Measurements from ENCODE around the gene KANSL1. TPM values are rescaled to one million over a fixed set of nuclear protein-coding genes. Genes with fewer than 3 reads are reported as not detected.
A peak's percentile ranks its signal among the peaks of the same experiment; 100 is the strongest.

The KANSL1 gene
- total RNA-seq, 2 experiments from 2014 or later = 46.8 to 64.5 TPM

DNA sequence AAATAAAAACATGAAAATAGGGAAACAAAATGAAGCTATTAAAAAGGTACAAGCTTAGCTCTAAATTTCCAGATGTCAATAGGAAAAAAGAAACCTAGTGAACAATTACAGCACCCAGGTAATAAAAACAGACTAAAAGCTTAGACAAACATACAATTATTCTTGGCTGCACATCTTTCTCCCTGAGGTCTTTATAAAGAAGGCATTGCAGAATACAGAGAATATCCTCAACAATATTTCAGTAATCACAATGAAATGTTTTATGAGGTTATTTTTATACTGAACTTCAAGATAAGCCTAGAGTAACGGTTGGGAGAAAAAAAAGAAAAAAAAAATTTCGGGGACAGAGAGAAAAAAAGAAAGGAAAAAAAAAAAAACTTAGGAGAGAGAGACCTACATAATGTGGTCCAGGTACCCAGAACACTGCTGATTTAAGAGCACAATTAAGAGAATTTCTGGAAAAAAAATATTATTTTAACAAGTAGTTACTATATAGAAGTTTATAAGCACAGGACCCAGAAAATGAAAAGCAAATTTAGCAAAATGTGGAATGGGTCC is 26.5 kb downstream of the KANSL1 start:
- no peak overlapping the region for H3K4me3 Mint-ChIP-seq
- DNase-seq (no peak), ATAC-seq (no peak)
- no peaks in the 10 kb centered on the region for H3K27me3 Mint-ChIP-seq
- no peaks in the 10 kb centered on the region for H3K9me3 Mint-ChIP-seq (ENCODE audit: low read depth)
- CTCF ChIA-PET = interaction anchor here (0.7 to 2.0 kb wide), 7 partner anchors 10 to 1077 kb away, joined by 3 to 9 read pairs (median 4); no protein-coding TSS in a partner anchor
- POLR2A ChIA-PET = interaction anchor here (0.7 kb wide), 1 partner anchor 8 kb away, joined by 4 read pairs; no protein-coding TSS in a partner anchor
- peaks cover 86% of the 10 kb centered on the region for H3K4me1 Mint-ChIP-seq
- peak overlapping the region; percentile 65 for H3K27ac Mint-ChIP-seq
- H3K36me3 Mint-ChIP-seq (ENCODE audit: low read depth) = peaks cover 58% of the 10 kb centered on the region
- intact Hi-C loops (cut with DNase I, micrococcal nuclease) = no loop called here

DNA sequence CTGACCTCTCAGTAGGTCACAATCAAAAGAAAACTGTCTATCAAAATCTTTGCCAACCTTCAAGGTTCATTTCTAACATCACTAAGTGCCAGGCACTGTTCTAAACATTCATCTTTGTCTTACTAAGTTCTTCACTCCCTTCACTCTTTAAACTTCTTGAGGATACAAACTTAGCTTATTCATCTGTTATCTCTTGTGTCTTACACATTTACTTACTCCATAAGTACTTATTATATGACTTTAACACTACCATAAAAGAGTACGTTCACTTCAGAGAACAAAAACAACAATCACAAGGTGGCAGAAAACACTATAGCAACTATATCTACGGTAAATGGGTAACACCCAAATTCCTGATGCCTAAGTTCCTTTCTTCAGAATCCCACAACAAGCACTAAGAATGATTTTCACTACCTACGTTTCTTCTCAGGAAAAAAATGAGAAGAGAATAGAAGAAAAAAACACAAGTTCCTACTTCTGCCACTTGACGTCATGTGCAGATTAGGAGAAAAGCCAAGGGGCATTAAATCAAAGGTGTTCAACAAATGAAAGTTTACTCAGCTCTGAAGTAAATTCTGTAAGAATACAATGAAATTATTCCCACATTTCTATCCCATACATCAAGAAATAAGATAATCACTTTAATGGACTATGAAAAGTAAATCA is 29.2 kb downstream of the KANSL1 start:
- no peaks in the 10 kb centered on the region for H3K27me3 Mint-ChIP-seq
- CTCF ChIA-PET = interaction anchor here (0.5 to 1.7 kb wide), 9 partner anchors 10 to 113 kb away, joined by 3 to 7 read pairs (median 3); no protein-coding TSS in a partner anchor
- POLR2A ChIA-PET = interaction anchor here (0.8 kb wide), 2 partner anchors 18 to 56 kb away, joined by 4 read pairs; no protein-coding TSS in a partner anchor
- H3K4me1 Mint-ChIP-seq = peaks cover 82% of the 10 kb centered on the region
- ATAC-seq (peak; percentile 69), DNase-seq (no peak)
- peak overlapping the region; percentile 39 for H3K27ac Mint-ChIP-seq
- H3K36me3 Mint-ChIP-seq (ENCODE audit: low read depth) = peaks cover 41% of the 10 kb centered on the region
- H3K9me3 Mint-ChIP-seq (ENCODE audit: low read depth) = no peaks in the 10 kb centered on the region
- H3K4me3 Mint-ChIP-seq = no peak overlapping the region
- intact Hi-C loops (cut with DNase I, micrococcal nuclease) = no loop called here

DNA sequence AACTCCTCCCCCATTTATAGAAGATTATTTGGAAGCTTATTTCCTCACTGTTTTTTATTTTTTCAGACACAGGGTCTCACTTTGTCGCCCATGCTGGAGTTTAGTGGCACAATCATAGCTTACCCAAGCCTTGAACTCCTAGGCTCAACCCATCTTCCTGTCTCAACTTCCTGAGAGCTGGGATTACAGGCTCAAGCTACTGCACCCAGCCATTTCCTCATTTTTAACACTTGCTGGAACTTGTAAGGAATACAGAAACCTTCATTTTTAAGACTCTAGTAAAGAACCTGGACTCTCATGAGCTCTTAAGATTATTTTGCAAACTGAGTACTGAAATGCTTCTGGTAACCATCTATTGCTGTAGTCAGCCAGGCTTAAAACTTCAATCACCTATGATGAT is 29.9 kb downstream of the KANSL1 start:
- POLR2A ChIA-PET = interaction anchor here (0.8 kb wide), 1 partner anchor 55 kb away, joined by 4 read pairs; no protein-coding TSS in a partner anchor
- CTCF ChIA-PET = interaction anchor here (0.5 to 1.7 kb wide), 7 partner anchors 9 to 112 kb away, joined by 3 to 6 read pairs (median 3); no protein-coding TSS in a partner anchor
- intact Hi-C loops (cut with DNase I, micrococcal nuclease) = no loop called here
- Mint-ChIP-seq H3K36me3 (ENCODE audit: low read depth) (peaks cover 39% of the 10 kb centered on the region), H3K27ac (peak overlapping the region; percentile 39), H3K27me3 (no peaks in the 10 kb centered on the region), H3K9me3 (ENCODE audit: low read depth) (no peaks in the 10 kb centered on the region), H3K4me3 (no peak overlapping the region), H3K4me1 (peaks cover 82% of the 10 kb centered on the region)
- DNase-seq = no peak
- ATAC-seq = no peak

DNA sequence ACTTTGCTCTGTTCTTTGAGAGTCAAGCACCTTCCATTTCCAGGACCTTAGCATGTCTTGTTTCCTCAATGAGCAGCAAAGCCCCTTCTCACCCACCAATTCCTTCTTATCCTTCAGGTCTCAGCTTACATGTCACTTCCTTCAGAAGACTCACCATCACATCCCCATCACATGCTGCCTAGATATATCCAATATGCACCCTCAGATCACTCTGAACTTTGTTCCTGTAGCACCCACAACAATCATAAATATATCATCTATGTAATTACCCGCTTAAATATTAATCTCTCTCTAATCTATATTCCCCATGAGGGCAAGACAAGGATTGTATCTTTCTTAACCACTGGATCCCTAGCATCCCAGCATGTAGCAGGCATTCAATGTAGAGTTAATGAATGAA is 30.4 kb downstream of the KANSL1 start:
- Mint-ChIP-seq H3K4me3 (no peak overlapping the region), H3K36me3 (ENCODE audit: low read depth) (peaks cover 36% of the 10 kb centered on the region), H3K27me3 (no peaks in the 10 kb centered on the region), H3K27ac (peak overlapping the region; percentile 43), H3K4me1 (peaks cover 81% of the 10 kb centered on the region), H3K9me3 (ENCODE audit: low read depth) (no peaks in the 10 kb centered on the region)
- ChIA-PET CTCF (interaction anchor here (0.9 to 1.7 kb wide), 4 partner anchors 50 to 112 kb away, joined by 3 to 6 read pairs (median 4); no protein-coding TSS in a partner anchor), POLR2A (no interaction called here)
- intact Hi-C loops (cut with DNase I, micrococcal nuclease) = no loop called here
- ATAC-seq (no peak), DNase-seq (no peak)

DNA sequence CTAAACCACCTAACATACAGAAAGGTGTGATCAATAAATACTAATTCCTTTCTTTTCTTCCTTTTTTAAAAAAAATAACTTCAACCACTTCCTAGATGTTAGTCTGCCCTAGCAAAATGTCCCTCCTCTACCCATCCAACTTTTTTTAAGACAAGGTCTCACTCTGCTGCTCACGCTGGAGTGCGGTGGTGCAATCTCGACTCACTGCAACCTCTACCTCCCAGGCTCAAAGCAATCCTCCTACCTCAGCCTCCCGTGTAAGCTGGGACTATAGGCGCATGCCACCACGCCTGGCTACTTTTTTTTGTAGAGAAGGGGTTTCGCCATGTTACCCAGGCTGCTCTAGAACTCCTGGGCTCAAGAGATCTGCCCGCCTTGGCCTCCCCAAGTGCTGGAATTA is 33.1 kb downstream of the KANSL1 start:
- Mint-ChIP-seq H3K36me3 (ENCODE audit: low read depth) (peaks cover 31% of the 10 kb centered on the region), H3K4me1 (peaks cover 91% of the 10 kb centered on the region), H3K4me3 (no peak overlapping the region), H3K9me3 (ENCODE audit: low read depth) (no peaks in the 10 kb centered on the region), H3K27me3 (no peaks in the 10 kb centered on the region), H3K27ac (peak overlapping the region; percentile 20)
- ChIA-PET POLR2A (no interaction called here), CTCF (interaction anchor here (1.0 to 1.3 kb wide), 4 partner anchors 14 to 115 kb away, joined by 3 to 4 read pairs (median 3); no protein-coding TSS in a partner anchor)
- intact Hi-C loops (cut with DNase I, micrococcal nuclease) = no loop called here
- no peak for DNase-seq
- no peak for ATAC-seq

DNA sequence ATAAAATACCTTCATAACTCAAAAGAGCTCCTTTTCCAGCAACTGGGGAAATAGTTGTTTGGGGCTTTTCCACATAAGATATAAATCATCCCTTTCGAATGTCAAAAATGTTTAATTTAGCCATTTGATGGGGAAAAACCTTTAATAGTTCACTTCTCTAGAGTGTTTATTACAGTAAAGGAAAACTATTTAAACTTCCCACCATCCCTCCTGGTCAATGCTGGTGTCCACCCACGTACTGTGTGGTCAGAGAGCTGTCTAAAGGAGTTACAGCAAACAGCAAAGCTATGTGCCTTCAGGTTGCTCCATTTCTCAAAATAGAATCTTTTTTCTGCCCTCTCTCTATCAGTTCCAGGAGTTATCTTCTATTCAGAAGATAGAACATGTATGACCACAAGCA is 33.5 kb downstream of the KANSL1 start:
- Mint-ChIP-seq H3K27ac (peak overlapping the region; percentile 20), H3K27me3 (no peaks in the 10 kb centered on the region), H3K4me1 (peaks cover 91% of the 10 kb centered on the region), H3K36me3 (ENCODE audit: low read depth) (peaks cover 29% of the 10 kb centered on the region), H3K4me3 (no peak overlapping the region), H3K9me3 (ENCODE audit: low read depth) (no peaks in the 10 kb centered on the region)
- no peak for DNase-seq
- intact Hi-C loops (cut with DNase I, micrococcal nuclease) = loop anchor here (5.0 kb wide), 2 partner anchors 37 to 57 kb away; no protein-coding TSS in a partner anchor
- no peak for ATAC-seq
- POLR2A ChIA-PET = no interaction called here
- CTCF ChIA-PET = interaction anchor here (0.6 to 1.3 kb wide), 3 partner anchors 14 to 115 kb away, joined by 3 to 4 read pairs (median 3); no protein-coding TSS in a partner anchor

DNA sequence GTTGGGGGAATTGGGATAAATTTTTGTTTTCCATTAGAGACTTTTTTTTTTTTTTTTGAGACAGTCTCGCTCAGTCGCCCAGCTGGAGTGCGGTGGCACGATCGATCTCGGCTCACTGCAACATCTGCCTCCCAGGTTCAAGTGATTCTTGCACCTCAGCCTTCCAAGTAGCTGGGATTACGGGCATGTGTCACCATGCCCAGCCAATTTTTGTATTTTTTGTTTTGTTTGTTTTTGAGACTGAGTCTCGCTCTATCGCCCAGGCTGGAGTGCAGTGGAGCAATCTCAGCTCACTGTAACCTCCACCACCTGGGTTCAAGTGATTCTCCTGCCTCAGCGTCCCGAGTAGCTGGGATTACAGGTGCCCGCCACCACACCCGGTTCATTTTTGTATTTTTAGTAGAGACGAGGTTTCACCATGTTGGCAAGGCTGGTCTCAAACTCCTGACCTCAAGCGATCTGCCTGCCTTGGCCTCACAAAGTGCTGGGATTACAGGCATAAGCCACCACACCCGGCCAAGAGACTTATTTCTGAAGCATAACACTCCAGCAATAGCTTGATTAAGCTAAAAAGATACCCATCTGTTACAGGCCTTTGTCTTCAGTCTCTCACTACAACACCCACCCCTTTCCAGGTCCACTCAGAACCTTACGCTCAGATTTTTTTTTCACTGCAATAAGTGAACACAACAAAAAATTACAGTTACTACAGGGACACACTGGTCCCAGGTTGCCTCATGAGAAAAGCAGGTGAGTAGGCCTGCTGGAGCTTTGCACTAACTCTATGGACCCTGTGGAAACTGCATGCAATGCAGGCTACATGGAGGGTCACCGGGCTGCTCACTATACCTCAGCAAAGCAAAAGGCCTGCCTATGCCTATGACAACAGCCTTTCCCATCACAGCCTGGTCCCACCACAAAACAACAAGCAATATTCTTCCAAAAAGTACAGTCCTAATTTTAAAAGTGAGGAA is 34.6 kb downstream of the KANSL1 start:
- intact Hi-C loops (cut with DNase I, micrococcal nuclease) = loop anchor here (5.0 kb wide), 2 partner anchors 36 to 56 kb away; no protein-coding TSS in a partner anchor
- no peak overlapping the region for H3K4me3 Mint-ChIP-seq
- peaks cover 91% of the 10 kb centered on the region for H3K4me1 Mint-ChIP-seq
- H3K9me3 Mint-ChIP-seq (ENCODE audit: low read depth) = no peaks in the 10 kb centered on the region
- no peak for DNase-seq
- CTCF ChIA-PET = interaction anchor here (0.6 to 2.7 kb wide), 9 partner anchors 13 to 114 kb away, joined by 3 to 10 read pairs (median 4); partner anchors contain the start of gene KANSL1
- POLR2A ChIA-PET = interaction anchor here (0.6 kb wide), 1 partner anchor 8 kb away, joined by 4 read pairs; no protein-coding TSS in a partner anchor
- H3K36me3 Mint-ChIP-seq (ENCODE audit: low read depth) = peaks cover 23% of the 10 kb centered on the region
- no peaks in the 10 kb centered on the region for H3K27me3 Mint-ChIP-seq
- ATAC-seq = no peak
- peak overlapping the region; percentile 58 for H3K27ac Mint-ChIP-seq

DNA sequence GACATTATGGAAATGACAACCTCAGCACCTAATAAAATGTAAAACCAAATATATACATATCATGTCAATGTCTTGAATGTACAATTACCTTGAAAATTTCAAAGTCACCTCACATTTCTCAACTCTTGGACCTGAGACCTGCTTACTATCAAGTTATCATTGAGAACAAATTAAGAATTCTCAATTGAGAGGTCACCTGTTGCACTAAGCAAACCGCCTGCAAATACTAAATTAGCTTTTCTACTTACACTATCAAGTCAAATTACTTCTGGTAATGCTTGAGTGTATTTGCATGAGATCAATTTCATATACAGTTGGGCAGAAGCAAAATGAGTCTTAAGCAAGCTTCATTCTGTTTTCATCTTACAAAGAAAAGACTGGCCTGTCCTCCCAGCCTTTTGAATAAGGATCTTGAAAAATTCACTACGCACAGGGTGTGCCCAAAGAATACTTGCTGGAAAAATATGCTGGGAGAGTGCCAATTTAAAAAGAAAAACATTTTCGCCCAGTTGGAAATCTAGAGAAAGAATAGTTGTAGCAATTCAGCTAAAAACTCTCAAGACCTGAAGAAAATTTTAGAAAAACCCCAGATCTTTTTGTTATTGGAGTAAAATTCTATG is 35.7 kb downstream of the KANSL1 start:
- Mint-ChIP-seq H3K4me1 (peaks cover 90% of the 10 kb centered on the region), H3K4me3 (no peak overlapping the region), H3K36me3 (ENCODE audit: low read depth) (peaks cover 16% of the 10 kb centered on the region), H3K27ac (peak overlapping the region; percentile 88), H3K9me3 (ENCODE audit: low read depth) (no peaks in the 10 kb centered on the region), H3K27me3 (no peaks in the 10 kb centered on the region)
- intact Hi-C loops (cut with DNase I, micrococcal nuclease) = loop anchor here (2.0 to 5.0 kb wide), 7 partner anchors 13 to 105 kb away; partner anchors contain the start of gene KANSL1 (in 1 of the 2)
- no peak for DNase-seq
- POLR2A ChIA-PET = interaction anchor here (1.0 to 1.1 kb wide), 4 partner anchors 18 to 105 kb away, joined by 3 to 5 read pairs (median 4); partner anchors contain the start of gene KANSL1
- ATAC-seq = no peak
- CTCF ChIA-PET = interaction anchor here (1.0 to 2.7 kb wide), 8 partner anchors 9 to 113 kb away, joined by 3 to 10 read pairs (median 4); partner anchors contain the start of gene KANSL1

DNA sequence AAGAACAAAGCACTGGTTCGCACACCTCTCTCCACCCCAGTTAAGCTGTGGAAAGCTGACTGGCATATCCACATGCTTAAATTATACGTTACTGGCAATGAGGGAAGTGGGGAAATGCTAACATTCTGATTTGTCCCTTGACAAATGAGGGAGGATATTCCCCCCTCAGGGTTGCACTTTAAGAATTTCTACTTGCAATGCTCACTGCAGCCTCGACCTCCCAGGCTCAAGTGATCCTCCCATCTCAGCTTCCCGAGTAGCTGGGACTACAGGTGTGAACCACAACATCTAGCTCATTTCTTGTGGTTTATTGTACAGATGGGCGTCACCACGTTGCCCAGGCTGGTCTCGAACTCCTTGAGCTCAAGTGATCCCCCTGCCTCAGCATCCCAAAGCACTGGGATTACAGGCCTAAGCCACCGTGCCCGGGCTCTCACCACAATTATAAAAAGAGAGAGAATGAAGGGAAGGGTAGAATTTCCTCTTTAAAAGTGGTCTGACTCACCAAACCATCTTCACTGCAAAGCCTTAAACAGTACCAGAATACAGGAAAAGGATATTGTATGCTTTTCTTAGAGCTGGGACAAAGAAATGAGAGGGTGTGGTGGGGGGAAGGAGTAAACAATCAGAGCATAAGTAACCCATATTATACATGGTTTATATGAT is 38.9 kb downstream of the KANSL1 start:
- intact Hi-C loops (cut with DNase I, micrococcal nuclease) = loop anchor here in 1 of 2 experiments (2.0 kb wide), 1 partner anchor 15 kb away; no protein-coding TSS in a partner anchor
- peaks cover 90% of the 10 kb centered on the region for H3K4me1 Mint-ChIP-seq
- no peaks in the 10 kb centered on the region for H3K9me3 Mint-ChIP-seq (ENCODE audit: low read depth)
- peak overlapping the region; percentile 52 for H3K27ac Mint-ChIP-seq
- peaks cover 13% of the 10 kb centered on the region for H3K36me3 Mint-ChIP-seq (ENCODE audit: low read depth)
- H3K4me3 Mint-ChIP-seq = peak overlapping the region; percentile 46
- ATAC-seq = peak; percentile 16
- POLR2A ChIA-PET = interaction anchor here (0.6 to 1.0 kb wide), 2 partner anchors 8 to 1002 kb away, joined by 4 to 5 read pairs; no protein-coding TSS in a partner anchor
- peak; percentile 40 for DNase-seq
- CTCF ChIA-PET = interaction anchor here (0.8 to 2.2 kb wide), 4 partner anchors 9 to 102 kb away, joined by 3 to 18 read pairs (median 4); partner anchors contain the start of gene KANSL1
- H3K27me3 Mint-ChIP-seq = no peaks in the 10 kb centered on the region

All from activated CD4-positive, alpha-beta T cell treated with anti-CD3 and anti-CD28 coated beads for 36 hours (primary cell).